ENCODE data around the gene C17orf75. TPM values are rescaled to one million over a fixed set of nuclear protein-coding genes. Genes with fewer than 3 reads are reported as not detected.
"Not testable (repeated sequence)": the region's sequence is repeated elsewhere in the genome, so short reads cannot be mapped to it uniquely, and the experiment has no call there.

The C17orf75 gene
- total and polyA plus RNA-seq, 10 of the 15 experiments (the other 5 are each of a cell fraction or from before 2014, with no cell fraction given): 21.7 to 53.0 (median 27.3) TPM

GRCh38 chr17:32355649-32356377, 13.8 kb upstream of the C17orf75 start:
- ChIA-PET RAD21 (ENCODE audit: unreplicated experiment) (no interaction called here), CTCF (interaction anchor here (0.8 kb wide), 1 partner anchor 23 kb away, joined by 3 read pairs; no protein-coding TSS in a partner anchor), SMC1A (ENCODE audit: uncharacterized antibody, unreplicated experiment) (interaction anchor here (1.0 kb wide), 1 partner anchor 16 kb away, joined by 3 read pairs; no protein-coding TSS in a partner anchor), POLR2A (interaction anchor here (0.6 kb wide), 1 partner anchor 135 kb away, joined by 3 read pairs; no protein-coding TSS in a partner anchor)
- in situ Hi-C loops (cut with MboI) (no loop called here), intact Hi-C loops (cut with micrococcal nuclease; ENCODE audit: unreplicated experiment) (no loop called here)
- no TSS peak for BruUV-seq (replicated peaks)
- peaks cover 10% of the 10 kb centered on the region; the same call in 1 of the 2 replicates for H3K4me1 ChIP-seq (ENCODE audit: control insufficient read depth, insufficient read depth, low read length)
- no peak for FAIRE-seq
- peak overlapping the region; percentile 29; the same call in 1 of the 2 replicates for H3K9ac ChIP-seq (ENCODE audit: control insufficient read depth, insufficient read depth, low read length)
- H4K20me1 ChIP-seq (ENCODE audit: control insufficient read depth, insufficient read depth): peaks cover 13% of the 10 kb centered on the region
- H3K9me3 ChIP-seq (replicated peaks; ENCODE audit: control insufficient read depth, insufficient read depth, low read length): no peaks in the 10 kb centered on the region
- peaks cover 85% of the 10 kb centered on the region for H3K79me2 ChIP-seq (ENCODE audit: control insufficient read depth, insufficient read depth, low read length)
- H3K4me3 ChIP-seq: peak overlapping the region; percentile 59
- 71% methylated on average over 6 of the region's 6 CpGs for WGBS (ENCODE audit: insufficient coverage, insufficient replicate concordance, low lambda C conversion rate, missing lambda C conversion rate)
- peaks cover 14 to 44% of the 10 kb centered on the region in 2 experiments for H3K36me3 ChIP-seq (ENCODE audit: control insufficient read depth in 2 of 2, insufficient read depth in 2 of 2, low read length in 1 of 2)
- peak overlapping the region; percentile 63 for H3K4me2 ChIP-seq (ENCODE audit: control insufficient read depth, insufficient read depth)
- no peak for DNase-seq (ENCODE audit: low read depth, low spot score)
- peak; percentile 22; the same call in 2 of the 3 replicates for ATAC-seq
- no peak overlapping the region for H2AFZ ChIP-seq (ENCODE audit: control insufficient read depth, low read depth, low read length)
- H3K27ac ChIP-seq (ENCODE audit: control insufficient read depth, insufficient read depth): no peak overlapping the region
- H3K27me3 ChIP-seq (replicated peaks in 1 of 2; ENCODE audit: control insufficient read depth in 2 of 2, insufficient read depth in 2 of 2, low read length in 1 of 2): no peaks in the 10 kb centered on the region
- TF ChIP-seq ZZZ3 (IDR thresholded peaks at IDR 0.05; ENCODE audit: control insufficient read depth, insufficient read length, low read depth): no peak
- no peak for TF ChIP-seq HDGF (IDR thresholded peaks at IDR 0.05)
- TF ChIP-seq, protein P1, sequence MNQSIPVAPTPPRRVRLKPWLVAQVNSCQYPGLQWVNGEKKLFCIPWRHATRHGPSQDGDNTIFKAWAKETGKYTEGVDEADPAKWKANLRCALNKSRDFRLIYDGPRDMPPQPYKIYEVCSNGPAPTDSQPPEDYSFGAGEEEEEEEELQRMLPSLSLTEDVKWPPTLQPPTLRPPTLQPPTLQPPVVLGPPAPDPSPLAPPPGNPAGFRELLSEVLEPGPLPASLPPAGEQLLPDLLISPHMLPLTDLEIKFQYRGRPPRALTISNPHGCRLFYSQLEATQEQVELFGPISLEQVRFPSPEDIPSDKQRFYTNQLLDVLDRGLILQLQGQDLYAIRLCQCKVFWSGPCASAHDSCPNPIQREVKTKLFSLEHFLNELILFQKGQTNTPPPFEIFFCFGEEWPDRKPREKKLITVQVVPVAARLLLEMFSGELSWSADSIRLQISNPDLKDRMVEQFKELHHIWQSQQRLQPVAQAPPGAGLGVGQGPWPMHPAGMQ (IDR thresholded peaks at IDR 0.05; ENCODE audit: borderline replicate concordance): no peak
- no peak for TF ChIP-seq SMARCA5 (IDR thresholded peaks at IDR 0.05)

- H3K9ac ChIP-seq (ENCODE audit: control insufficient read depth, insufficient read depth, low read length); intact Hi-C loops (cut with micrococcal nuclease; ENCODE audit: unreplicated experiment): not testable (repeated sequence)
Measured at GRCh38 chr17:32352734-32353133, 10.8 kb upstream of the C17orf75 start.

More at GRCh38 chr17:32352734-32353133, 10.8 kb upstream of the C17orf75 start:
- H2AFZ ChIP-seq (ENCODE audit: control insufficient read depth, low read depth, low read length); SMC1A ChIA-PET (ENCODE audit: uncharacterized antibody, unreplicated experiment); BruUV-seq (replicated peaks); H3K27me3 ChIP-seq (replicated peaks in 1 of 2; ENCODE audit: control insufficient read depth in 2 of 2, insufficient read depth in 2 of 2, low read length in 1 of 2); H3K27ac ChIP-seq (ENCODE audit: control insufficient read depth, insufficient read depth); in situ Hi-C loops (cut with MboI); RAD21 ChIA-PET (ENCODE audit: unreplicated experiment); DNase-seq (ENCODE audit: low read depth, low spot score); ATAC-seq; FAIRE-seq; CTCF ChIA-PET; H3K9me3 ChIP-seq (replicated peaks; ENCODE audit: control insufficient read depth, insufficient read depth, low read length): not testable (repeated sequence)
- Histone ChIP-seq H3K4me2 (ENCODE audit: control insufficient read depth, insufficient read depth) (peak overlapping the region; percentile 45), H3K4me3 (peak overlapping the region; percentile 92), H4K20me1 (ENCODE audit: control insufficient read depth, insufficient read depth) (peaks cover 13% of the 10 kb centered on the region), H3K4me1 (ENCODE audit: control insufficient read depth, insufficient read depth, low read length) (peaks cover 10% of the 10 kb centered on the region; the same call in 1 of the 2 replicates), H3K36me3 (ENCODE audit: control insufficient read depth in 2 of 2, insufficient read depth in 2 of 2, low read length in 1 of 2) (peaks cover 8 to 26% of the 10 kb centered on the region in 2 experiments), H3K79me2 (ENCODE audit: control insufficient read depth, insufficient read depth, low read length) (peaks cover 79% of the 10 kb centered on the region)
- 83% methylated on average over 9 of the region's 9 CpGs for WGBS (ENCODE audit: insufficient coverage, insufficient replicate concordance, low lambda C conversion rate, missing lambda C conversion rate)
- TF ChIP-seq POLR2AphosphoS5 (IDR thresholded peaks at IDR 0.05; ENCODE audit: low read length): peak; percentile 39; the same call in 1 of the 2 replicates
- TF ChIP-seq MLLT1 (IDR thresholded peaks at IDR 0.05): peak; percentile 50
- peak; percentile 54 for TF ChIP-seq NR2F1 (conservative IDR thresholded peaks at IDR 0.05)
- POLR2A ChIA-PET: interaction anchor here (0.6 kb wide), 1 partner anchor 20 kb away, joined by 3 read pairs; no protein-coding TSS in a partner anchor
